CD4-positive, alpha-beta T cell treated with Interferon alpha-2 for 1 hour (primary cell): ENCODE results near the gene MRPS12.

Experiments used
- DNase-seq, 2 donors: peaks; one replicate each; pipeline ENCODE4 v3.0.0-alpha.2; 2020 to 2022

The MRPS12 gene

GRCh38 chr19:38978326-38978689, 47.6 kb downstream of the MRPS12 start:
- no peak for DNase-seq

GRCh38 chr19:38979812-38980211, 49.1 kb downstream of the MRPS12 start:
- DNase-seq = no peak

GRCh38 chr19:38980583-38981374, 50.0 kb downstream of the MRPS12 start:
- DNase-seq = no peak
